Activated CD4-positive, alpha-beta memory T cell treated with anti-CD3 and anti-CD28 coated beads for 36 hours (primary cell): ENCODE measurements around the gene PHF13. TPM values are rescaled to one million over a fixed set of nuclear protein-coding genes. Genes with fewer than 3 reads are reported as not detected.
"Not testable (repeated sequence)": the region's sequence is repeated elsewhere in the genome, so short reads cannot be mapped to it uniquely, and the experiment has no call there.

Experiments used
- CTCF ChIA-PET: fragments of 350-600 bp; sonication (Branson Sonifier 250); formaldehyde crosslinking; loops from one replicate; lab custom pipeline; 2021; ENCODE audit warnings: antibody characterized with exemption, inconsistent platforms; lab: Charles Lee
- POLR2A ChIA-PET: fragments of 350-600 bp; sonication (Branson Sonifier 250); formaldehyde crosslinking; loops from one replicate; lab custom pipeline; 2021; ENCODE audit warnings: antibody characterized with exemption; lab: Charles Lee
- DNase-seq: peaks from one replicate; pipeline ENCODE4 v3.0.0-alpha.2; 2020
- H3K27ac Mint-ChIP-seq: one replicate; pipeline ENCODE4 v1.8.0; 2021; ENCODE audit warnings: mixed read lengths
- H3K27me3 Mint-ChIP-seq: one replicate; pipeline ENCODE4 v1.8.0; 2021; ENCODE audit warnings: mixed read lengths
- H3K36me3 Mint-ChIP-seq: one replicate; pipeline ENCODE4 v1.8.0; 2021; ENCODE audit warnings: mixed read lengths
- H3K4me1 Mint-ChIP-seq: one replicate; pipeline ENCODE4 v1.8.0; 2021; ENCODE audit warnings: low read depth, mixed read lengths
- H3K4me3 Mint-ChIP-seq: one replicate; pipeline ENCODE4 v1.8.0; 2021; ENCODE audit warnings: mild to moderate bottlenecking, mixed read lengths
- H3K9me3 Mint-ChIP-seq: one replicate; pipeline ENCODE4 v1.8.0; 2021; ENCODE audit warnings: mixed read lengths
- intact Hi-C: fragments of 100-400 bp; cut with micrococcal nuclease; formaldehyde crosslinking; loops from one replicate; pipeline ENCODE4 v1.15.1; 2023
- total RNA-seq, 2 experiments: library from RNA; stranded (reverse); gene quantifications; one replicate each; pipeline ENCODE4 v1.2.3, GENCODE V29; 2021

PHF13 gene
- total RNA-seq, 2 experiments from 2014 or later = 16.8 to 16.9 TPM

DNA sequence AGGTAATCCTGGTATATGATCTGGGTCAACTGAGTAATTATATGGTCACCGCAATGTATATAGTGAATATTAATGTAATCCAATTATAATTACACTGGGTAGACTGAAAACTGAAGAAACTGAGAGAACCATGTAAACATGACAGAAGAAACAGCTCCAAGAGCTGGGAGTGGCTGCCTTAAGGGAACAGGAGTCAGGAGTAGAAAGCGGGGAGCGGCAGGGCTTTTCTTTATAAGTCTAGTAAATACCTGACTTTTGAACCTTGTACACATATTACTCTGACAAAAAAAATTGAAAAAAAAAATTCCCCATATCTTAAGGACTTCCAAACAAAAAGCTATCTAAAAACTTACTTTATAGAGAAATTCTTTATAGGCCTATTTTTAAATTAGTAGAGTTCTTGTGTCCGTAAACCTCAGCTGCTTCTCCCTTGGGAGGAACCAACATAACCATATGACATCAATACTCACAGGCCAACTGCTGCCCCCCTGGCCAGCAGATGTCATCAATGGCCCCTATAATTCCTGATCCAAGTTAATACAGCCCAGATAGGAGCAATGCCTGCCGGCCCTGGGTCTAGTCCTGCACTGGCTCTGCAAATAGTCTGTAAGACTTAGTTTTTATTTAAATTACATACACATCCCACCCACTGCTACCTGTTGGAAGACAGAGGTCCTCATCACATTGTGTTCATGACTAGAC lies 45.0 kb downstream of the PHF13 start:
- H3K4me1 Mint-ChIP-seq = no peaks in the 10 kb centered on the region
- no peaks in the 10 kb centered on the region for H3K9me3 Mint-ChIP-seq
- H3K27ac Mint-ChIP-seq = no peak overlapping the region
- peaks cover 8% of the 10 kb centered on the region for H3K36me3 Mint-ChIP-seq
- no peak for DNase-seq
- CTCF ChIA-PET = no interaction called here
- intact Hi-C loops = no loop called here
- no peaks in the 10 kb centered on the region for H3K27me3 Mint-ChIP-seq
- POLR2A ChIA-PET = no interaction called here
- H3K4me3 Mint-ChIP-seq = no peak overlapping the region

DNA sequence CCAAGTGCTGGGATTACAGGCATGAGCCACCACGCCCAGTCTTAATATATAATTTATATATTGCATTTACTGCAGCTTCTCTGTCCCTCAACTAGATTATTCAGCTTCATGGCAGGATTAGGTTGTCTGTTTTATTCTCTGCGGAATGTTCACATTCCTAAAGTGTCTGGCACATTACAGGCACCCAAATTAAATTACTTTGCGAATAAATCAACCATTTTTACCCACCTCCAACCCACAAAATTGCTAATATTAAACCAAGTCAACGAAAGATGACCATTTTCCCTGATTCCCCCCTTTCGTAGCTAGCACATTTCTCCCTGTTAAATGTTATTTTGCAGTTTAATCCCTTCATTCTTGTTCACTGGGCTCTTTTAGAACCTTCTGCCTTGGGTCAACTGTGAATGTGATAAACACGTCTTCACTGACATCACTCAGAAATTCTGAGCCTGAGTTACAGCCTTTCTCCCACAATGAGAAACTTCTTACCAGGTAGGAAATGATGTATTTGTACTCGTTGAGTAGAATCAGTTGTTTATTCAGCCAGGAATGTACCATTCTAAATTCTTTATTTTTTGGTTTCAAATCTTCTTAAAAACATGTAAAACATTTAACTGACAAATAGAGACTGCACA lies 47.0 kb downstream of the PHF13 start:
- ChIA-PET POLR2A (interaction anchor here (0.6 kb wide), 1 partner anchor 1069 kb away, joined by 3 read pairs; no protein-coding TSS in a partner anchor), CTCF (no interaction called here)
- no peak overlapping the region for H3K4me3 Mint-ChIP-seq
- no peak for DNase-seq
- H3K9me3 Mint-ChIP-seq = no peaks in the 10 kb centered on the region
- intact Hi-C loops = no loop called here
- H3K36me3 Mint-ChIP-seq = peaks cover 15% of the 10 kb centered on the region
- H3K27ac Mint-ChIP-seq = no peak overlapping the region
- H3K4me1 Mint-ChIP-seq = no peaks in the 10 kb centered on the region
- H3K27me3 Mint-ChIP-seq = no peaks in the 10 kb centered on the region

DNA sequence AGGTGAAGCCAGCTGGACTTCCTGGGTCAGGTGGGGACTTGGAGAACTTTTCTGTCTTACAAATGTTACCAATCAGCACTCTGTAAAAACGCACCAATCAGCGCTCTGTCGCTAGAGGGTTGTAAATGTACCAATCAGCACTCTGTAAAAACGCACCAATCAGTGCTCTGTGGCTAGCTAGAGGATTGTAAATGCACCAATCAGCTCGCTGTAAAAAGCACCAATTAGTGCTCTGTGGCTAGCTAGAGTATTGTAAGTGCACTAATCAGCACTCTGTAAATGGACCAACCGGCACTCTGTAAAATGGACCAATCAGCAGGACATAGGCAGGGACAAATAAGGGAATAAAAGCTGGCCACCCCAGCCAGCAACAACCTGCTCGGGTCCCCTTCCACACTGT lies 48.9 kb downstream of the PHF13 start:
- POLR2A ChIA-PET, H3K27ac Mint-ChIP-seq, DNase-seq, H3K4me1 Mint-ChIP-seq, H3K4me3 Mint-ChIP-seq, CTCF ChIA-PET, intact Hi-C loops, H3K27me3 Mint-ChIP-seq, H3K9me3 Mint-ChIP-seq: not testable (repeated sequence)
- H3K36me3 Mint-ChIP-seq = peaks cover 16% of the 10 kb centered on the region

DNA sequence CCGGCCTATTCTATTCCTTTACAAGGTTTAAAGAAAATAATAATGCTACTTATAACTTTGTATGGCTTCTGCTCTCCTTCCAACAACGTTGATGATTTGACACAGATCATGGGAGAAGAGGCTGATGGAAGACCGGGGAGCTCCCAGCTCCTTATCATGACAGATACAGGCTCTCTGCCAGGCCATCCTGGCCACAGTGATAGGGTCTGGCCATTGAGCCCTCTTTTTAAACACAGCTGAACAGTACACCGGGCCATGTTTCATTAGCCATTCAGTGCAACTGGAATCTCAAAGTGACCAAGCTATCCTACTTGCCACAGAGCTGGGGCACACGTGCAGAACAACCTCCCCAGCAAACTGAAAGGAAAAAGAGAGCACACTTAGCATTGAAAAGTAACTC lies 53.2 kb downstream of the PHF13 start:
- no peak overlapping the region for H3K4me3 Mint-ChIP-seq
- H3K4me1 Mint-ChIP-seq = no peaks in the 10 kb centered on the region
- H3K27ac Mint-ChIP-seq = no peak overlapping the region
- intact Hi-C loops = no loop called here
- DNase-seq = no peak
- no peaks in the 10 kb centered on the region for H3K27me3 Mint-ChIP-seq
- ChIA-PET CTCF (interaction anchor here (1.3 kb wide), 1 partner anchor 35 kb away, joined by 3 read pairs; the partner anchor contains the start of gene DNAJC11), POLR2A (no interaction called here)
- peaks cover 19% of the 10 kb centered on the region for H3K36me3 Mint-ChIP-seq
- H3K9me3 Mint-ChIP-seq = no peaks in the 10 kb centered on the region

DNA sequence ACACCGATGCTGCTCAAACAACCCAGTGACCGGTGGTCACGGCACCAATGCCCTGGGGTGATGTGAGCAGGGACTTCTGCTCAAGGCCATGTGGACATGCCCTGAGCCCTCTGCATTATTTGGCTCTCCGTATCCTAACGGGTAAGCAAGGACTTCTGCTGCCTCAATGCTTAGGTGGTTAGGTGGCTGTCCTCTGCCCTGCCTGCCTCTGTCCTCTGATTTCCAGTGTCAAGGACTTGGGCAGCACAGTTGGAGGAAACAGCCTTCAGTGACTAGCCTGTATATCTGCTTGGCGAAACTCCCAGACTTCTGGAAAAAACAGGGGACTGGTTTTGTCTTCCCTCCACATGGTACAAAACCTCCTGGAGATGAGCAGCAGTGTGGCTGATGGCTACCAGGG lies 53.6 kb downstream of the PHF13 start:
- intact Hi-C loops = no loop called here
- Mint-ChIP-seq H3K27ac (no peak overlapping the region), H3K27me3 (no peaks in the 10 kb centered on the region), H3K4me3 (no peak overlapping the region), H3K4me1 (no peaks in the 10 kb centered on the region), H3K9me3 (no peaks in the 10 kb centered on the region), H3K36me3 (peaks cover 19% of the 10 kb centered on the region)
- ChIA-PET CTCF (interaction anchor here (1.0 kb wide), 1 partner anchor 19 kb away, joined by 3 read pairs; no protein-coding TSS in a partner anchor), POLR2A (no interaction called here)
- DNase-seq = no peak

DNA sequence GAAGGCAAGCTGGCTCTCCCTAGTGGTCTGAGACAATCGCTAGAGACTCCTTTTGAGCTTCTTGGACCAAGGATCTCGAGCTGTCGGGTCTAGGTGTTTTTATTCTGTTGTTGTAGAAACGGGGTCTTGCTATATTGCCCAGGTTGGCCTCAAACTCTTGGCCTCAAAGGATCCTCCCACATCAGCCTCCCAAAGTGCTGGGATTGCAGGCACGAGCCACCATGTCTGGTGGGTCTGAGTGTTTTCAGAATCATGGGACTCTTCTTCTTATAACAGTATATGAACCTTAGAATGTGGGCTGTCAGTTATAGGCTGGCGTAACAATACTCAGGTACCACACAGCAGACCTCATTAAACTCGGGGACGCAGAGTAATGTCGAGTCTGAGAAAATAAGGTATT lies 55.0 kb downstream of the PHF13 start:
- POLR2A ChIA-PET = no interaction called here

DNA sequence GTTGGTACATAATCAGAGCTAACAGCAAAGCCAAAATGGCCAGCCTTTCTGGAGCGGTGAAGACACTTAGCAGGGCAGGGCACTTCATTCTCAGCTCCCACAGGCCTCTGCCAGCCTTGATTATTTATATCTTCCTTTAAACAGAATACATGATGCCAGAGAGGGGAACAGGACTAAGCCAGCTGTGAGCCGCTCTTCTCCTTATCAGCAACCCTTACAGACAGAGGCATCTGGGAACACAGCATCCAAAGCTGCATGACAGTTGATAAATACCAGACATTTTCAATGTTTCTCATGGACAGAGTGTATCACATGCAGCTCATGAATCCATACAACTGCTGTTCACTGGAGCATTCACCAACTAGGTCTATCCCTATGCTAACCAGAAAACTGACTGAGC lies 59.0 kb downstream of the PHF13 start:
- ChIA-PET CTCF (interaction anchor here (0.6 to 1.6 kb wide), 2 partner anchors 218 to 632 kb away, joined by 3 read pairs; no protein-coding TSS in a partner anchor), POLR2A (no interaction called here)
- no peak overlapping the region for H3K27ac Mint-ChIP-seq
- no peaks in the 10 kb centered on the region for H3K27me3 Mint-ChIP-seq
- no peak for DNase-seq
- intact Hi-C loops = no loop called here
- peaks cover 22% of the 10 kb centered on the region for H3K36me3 Mint-ChIP-seq
- H3K9me3 Mint-ChIP-seq = no peaks in the 10 kb centered on the region
- H3K4me3 Mint-ChIP-seq = no peak overlapping the region
- H3K4me1 Mint-ChIP-seq = no peaks in the 10 kb centered on the region

More for the DNA sequence above, 55.0 kb downstream of the PHF13 start:
- CTCF ChIA-PET = interaction anchor here (1.0 kb wide), 1 partner anchor 18 kb away, joined by 3 read pairs; no protein-coding TSS in a partner anchor
- Mint-ChIP-seq H3K9me3 (no peaks in the 10 kb centered on the region), H3K27ac (no peak overlapping the region), H3K4me3 (no peak overlapping the region), H3K4me1 (no peaks in the 10 kb centered on the region), H3K36me3 (peaks cover 13% of the 10 kb centered on the region), H3K27me3 (no peaks in the 10 kb centered on the region)
- intact Hi-C loops = no loop called here
- DNase-seq = no peak

Other genes starting within 250 kb of the PHF13 start
- gene ACOT7, start 220.0 kb upstream of the PHF13 start, total RNA-seq = 10 to 100 TPM; 93.8 to 94.6 TPM
- under 1 TPM in 1 of 2 experiments, not detected in 1; 0.07 TPM for gene HES2, start 193.8 kb upstream of the PHF13 start, total RNA-seq
- gene ESPN, start 189.0 kb upstream of the PHF13 start, total RNA-seq = 1 to 10 TPM in 1 of 2 experiments, under 1 TPM in 1; 0.83 to 1.5 TPM
- 10 to 100 TPM; 90.0 to 97.4 TPM for gene TNFRSF25, start 147.6 kb upstream of the PHF13 start, total RNA-seq
- 1 to 10 TPM; 2.1 to 2.2 TPM for gene PLEKHG5, start 122.1 kb upstream of the PHF13 start, total RNA-seq
- 10 to 100 TPM; 29.8 to 32.5 TPM for gene NOL9, start 59.2 kb upstream of the PHF13 start, total RNA-seq
- not detected for gene TAS1R1, start 58.4 kb upstream of the PHF13 start, total RNA-seq
- gene ZBTB48, start 33.7 kb upstream of the PHF13 start, total RNA-seq = 10 to 100 TPM; 24.6 to 28.1 TPM
- 10 to 100 TPM; 18.1 to 19.4 TPM for gene KLHL21, start 10.9 kb upstream of the PHF13 start, total RNA-seq
- 10 to 100 TPM; 22.8 TPM for gene THAP3, start 11.1 kb downstream of the PHF13 start, total RNA-seq
- 10 to 100 TPM; 35.5 to 38.3 TPM for gene DNAJC11, start 88.1 kb downstream of the PHF13 start, total RNA-seq
- 10 to 100 TPM; 64.7 to 68.9 TPM for gene CAMTA1, start 171.7 kb downstream of the PHF13 start, total RNA-seq